ENCODE measurements around the gene ARHGAP5.
"Not testable (repeated sequence)": the region's sequence is repeated elsewhere in the genome, so short reads cannot be mapped to it uniquely, and the experiment has no call there.

The ARHGAP5 gene

GRCh38 chr14:32131689-32132088 is 54.6 kb downstream of the ARHGAP5 start:
- H3K27ac ChIP-seq (ENCODE audit: low read depth, low read length), result not testable (repeated sequence)

GRCh38 chr14:32134448-32135097 is 57.5 kb downstream of the ARHGAP5 start:
- no peaks in the 10 kb centered on the region for H3K27me3 ChIP-seq (ENCODE audit: control insufficient read depth, insufficient read depth, low read length)
- no peak overlapping the region for H3K27ac ChIP-seq (ENCODE audit: low read depth, low read length)
- H3K36me3 ChIP-seq (ENCODE audit: control insufficient read depth, insufficient read depth, low read length), result no peaks in the 10 kb centered on the region
- no peak overlapping the region for H3K9ac ChIP-seq (ENCODE audit: low read length)
- no peak overlapping the region for H3K4me3 ChIP-seq (ENCODE audit: low read length)
- no peaks in the 10 kb centered on the region for H3K4me1 ChIP-seq (ENCODE audit: control insufficient read depth, insufficient read depth, low read length)

More at GRCh38 chr14:32131689-32132088, 54.6 kb downstream of the ARHGAP5 start:
- H3K36me3 ChIP-seq (ENCODE audit: control insufficient read depth, insufficient read depth, low read length); H3K27me3 ChIP-seq (ENCODE audit: control insufficient read depth, insufficient read depth, low read length); H3K9ac ChIP-seq (ENCODE audit: low read length); H3K4me1 ChIP-seq (ENCODE audit: control insufficient read depth, insufficient read depth, low read length); H3K4me3 ChIP-seq (ENCODE audit: low read length): not testable (repeated sequence)

DNA sequence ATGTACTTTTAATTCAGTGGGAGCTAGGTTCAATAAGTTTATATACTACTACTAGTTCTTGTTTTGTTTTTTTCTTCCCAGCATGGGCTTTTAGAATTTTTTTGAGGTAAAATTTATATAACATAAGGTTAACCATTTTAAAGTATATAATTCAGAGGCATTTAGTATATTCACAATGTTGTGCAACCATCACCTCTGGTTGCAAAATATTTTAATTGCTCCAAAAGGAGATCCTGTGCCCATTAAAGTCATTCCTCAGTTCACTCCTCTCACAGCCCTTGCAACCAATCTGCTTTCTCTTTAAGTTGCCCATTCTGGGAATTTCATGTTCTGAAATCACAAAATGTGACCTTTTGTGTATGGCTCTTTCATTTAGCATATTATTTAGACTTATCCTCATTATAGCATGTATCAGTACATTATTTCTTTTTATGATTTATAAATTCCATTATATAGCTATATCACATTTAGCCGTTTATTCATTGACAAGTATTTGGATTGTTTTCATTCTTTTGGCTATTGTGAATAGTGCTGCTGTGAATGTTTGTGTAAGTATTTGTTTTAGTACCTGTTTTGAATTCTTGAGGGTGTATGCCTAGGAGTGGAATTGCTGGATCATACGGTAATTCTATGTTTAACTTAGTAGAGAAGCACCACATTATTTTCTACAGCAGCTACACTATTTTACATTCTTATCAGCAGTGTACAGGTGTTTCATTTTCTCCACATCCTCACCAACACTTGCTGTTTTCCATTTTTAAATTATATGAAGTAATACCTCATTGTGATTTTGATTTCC is 59.1 kb downstream of the ARHGAP5 start:
- Histone ChIP-seq H3K27me3 (ENCODE audit: control insufficient read depth, insufficient read depth, low read length) (no peaks in the 10 kb centered on the region), H3K4me1 (ENCODE audit: control insufficient read depth, insufficient read depth, low read length) (no peaks in the 10 kb centered on the region), H3K27ac (ENCODE audit: low read depth, low read length) (no peak overlapping the region), H3K4me3 (ENCODE audit: low read length) (no peak overlapping the region), H3K36me3 (ENCODE audit: control insufficient read depth, insufficient read depth, low read length) (no peaks in the 10 kb centered on the region), H3K9ac (ENCODE audit: low read length) (no peak overlapping the region)

- H3K27ac ChIP-seq (ENCODE audit: low read depth, low read length), result no peak overlapping the region
- H3K36me3 ChIP-seq (ENCODE audit: control insufficient read depth, insufficient read depth, low read length), result no peaks in the 10 kb centered on the region
Observed at GRCh38 chr14:32137313-32137712, 60.2 kb downstream of the ARHGAP5 start.

GRCh38 chr14:32137892-32138291 is 60.8 kb downstream of the ARHGAP5 start:
- no peaks in the 10 kb centered on the region for H3K4me1 ChIP-seq (ENCODE audit: control insufficient read depth, insufficient read depth, low read length)
- no peak overlapping the region for H3K4me3 ChIP-seq (ENCODE audit: low read length)

More at GRCh38 chr14:32137313-32137712, 60.2 kb downstream of the ARHGAP5 start:
- H3K9ac ChIP-seq (ENCODE audit: low read length), result no peak overlapping the region
- H3K27me3 ChIP-seq (ENCODE audit: control insufficient read depth, insufficient read depth, low read length), result no peaks in the 10 kb centered on the region
- no peaks in the 10 kb centered on the region for H3K4me1 ChIP-seq (ENCODE audit: control insufficient read depth, insufficient read depth, low read length)
- H3K4me3 ChIP-seq (ENCODE audit: low read length), result no peak overlapping the region

GRCh38 chr14:32142341-32142740 is 65.2 kb downstream of the ARHGAP5 start:
- Histone ChIP-seq H3K27ac (ENCODE audit: low read depth, low read length) (no peak overlapping the region), H3K4me3 (ENCODE audit: low read length) (no peak overlapping the region), H3K4me1 (ENCODE audit: control insufficient read depth, insufficient read depth, low read length) (no peaks in the 10 kb centered on the region), H3K9ac (ENCODE audit: low read length) (no peak overlapping the region), H3K36me3 (ENCODE audit: control insufficient read depth, insufficient read depth, low read length) (no peaks in the 10 kb centered on the region), H3K27me3 (ENCODE audit: control insufficient read depth, insufficient read depth, low read length) (no peaks in the 10 kb centered on the region)

More at GRCh38 chr14:32137892-32138291, 60.8 kb downstream of the ARHGAP5 start:
- no peak overlapping the region for H3K9ac ChIP-seq (ENCODE audit: low read length)
- no peak overlapping the region for H3K27ac ChIP-seq (ENCODE audit: low read depth, low read length)
- no peaks in the 10 kb centered on the region for H3K27me3 ChIP-seq (ENCODE audit: control insufficient read depth, insufficient read depth, low read length)
- no peaks in the 10 kb centered on the region for H3K36me3 ChIP-seq (ENCODE audit: control insufficient read depth, insufficient read depth, low read length)

DNA sequence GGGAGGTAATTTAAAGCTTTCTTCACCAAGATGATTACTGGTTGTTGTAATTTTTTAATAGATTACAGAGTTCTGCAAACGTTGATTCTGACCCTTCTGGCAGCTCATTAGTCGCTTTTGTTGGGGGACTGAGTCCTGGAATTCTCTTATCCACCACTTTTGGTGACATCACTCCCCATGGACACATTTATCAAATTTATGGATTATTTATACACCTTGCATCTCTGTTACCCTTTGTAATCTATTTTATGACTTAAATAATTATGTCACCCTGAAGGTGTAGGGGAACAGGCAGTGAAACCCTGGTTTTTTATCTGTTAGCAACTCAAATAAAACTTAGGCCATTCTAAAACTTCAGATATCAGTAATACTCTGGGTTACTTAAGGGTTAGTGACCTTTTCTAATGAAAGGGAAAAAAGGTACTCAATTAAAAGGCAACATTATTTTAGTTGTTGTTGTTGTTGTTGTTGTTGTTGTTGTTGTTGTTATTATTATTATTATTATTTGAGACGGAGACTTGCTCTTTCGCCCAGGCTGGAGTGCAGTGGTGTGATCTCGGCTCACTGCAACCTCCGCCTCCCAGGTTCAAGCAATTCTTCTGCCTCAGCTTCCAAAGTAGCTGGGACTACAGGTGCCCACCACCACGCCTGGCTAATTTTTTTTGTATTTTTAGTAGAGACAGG is 65.8 kb downstream of the ARHGAP5 start:
- no peaks in the 10 kb centered on the region for H3K36me3 ChIP-seq (ENCODE audit: control insufficient read depth, insufficient read depth, low read length)
- H3K27me3 ChIP-seq (ENCODE audit: control insufficient read depth, insufficient read depth, low read length), result no peaks in the 10 kb centered on the region
- H3K4me3 ChIP-seq (ENCODE audit: low read length), result no peak overlapping the region
- H3K4me1 ChIP-seq (ENCODE audit: control insufficient read depth, insufficient read depth, low read length), result no peaks in the 10 kb centered on the region
- H3K9ac ChIP-seq (ENCODE audit: low read length), result no peak overlapping the region
- H3K27ac ChIP-seq (ENCODE audit: low read depth, low read length), result no peak overlapping the region

GRCh38 chr14:32150392-32150791 is 73.3 kb downstream of the ARHGAP5 start:
- H3K9ac ChIP-seq (ENCODE audit: low read length), result no peak overlapping the region
- peaks cover 5% of the 10 kb centered on the region for H3K36me3 ChIP-seq (ENCODE audit: control insufficient read depth, insufficient read depth, low read length)
- no peaks in the 10 kb centered on the region for H3K27me3 ChIP-seq (ENCODE audit: control insufficient read depth, insufficient read depth, low read length)
- no peaks in the 10 kb centered on the region for H3K4me1 ChIP-seq (ENCODE audit: control insufficient read depth, insufficient read depth, low read length)
- H3K4me3 ChIP-seq (ENCODE audit: low read length), result no peak overlapping the region
- H3K27ac ChIP-seq (ENCODE audit: low read depth, low read length), result no peak overlapping the region

DNA sequence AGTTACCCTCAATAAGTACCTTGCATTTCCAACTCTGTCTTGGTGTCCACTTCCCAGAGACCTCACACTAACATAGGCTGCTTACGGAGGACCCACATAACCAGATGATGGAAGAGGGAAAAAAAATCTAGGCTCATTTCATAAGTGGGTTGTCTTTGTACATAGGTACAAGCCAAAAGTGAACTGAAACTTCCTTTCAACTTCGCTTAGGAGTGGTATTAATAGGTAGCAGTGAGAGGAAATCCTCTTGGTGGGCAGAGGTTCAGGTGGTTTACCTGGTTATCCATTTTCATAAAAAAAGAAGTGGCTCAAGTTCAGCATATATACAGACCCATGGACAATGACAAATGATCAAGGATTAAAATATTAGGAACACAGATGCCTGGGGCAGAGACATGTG is 88.9 kb downstream of the ARHGAP5 start:
- Histone ChIP-seq H3K4me1 (ENCODE audit: control insufficient read depth, insufficient read depth, low read length) (no peaks in the 10 kb centered on the region), H3K9ac (ENCODE audit: low read length) (no peak overlapping the region), H3K36me3 (ENCODE audit: control insufficient read depth, insufficient read depth, low read length) (no peaks in the 10 kb centered on the region), H3K27me3 (ENCODE audit: control insufficient read depth, insufficient read depth, low read length) (no peaks in the 10 kb centered on the region), H3K4me3 (ENCODE audit: low read length) (no peak overlapping the region), H3K27ac (ENCODE audit: low read depth, low read length) (no peak overlapping the region)

DNA sequence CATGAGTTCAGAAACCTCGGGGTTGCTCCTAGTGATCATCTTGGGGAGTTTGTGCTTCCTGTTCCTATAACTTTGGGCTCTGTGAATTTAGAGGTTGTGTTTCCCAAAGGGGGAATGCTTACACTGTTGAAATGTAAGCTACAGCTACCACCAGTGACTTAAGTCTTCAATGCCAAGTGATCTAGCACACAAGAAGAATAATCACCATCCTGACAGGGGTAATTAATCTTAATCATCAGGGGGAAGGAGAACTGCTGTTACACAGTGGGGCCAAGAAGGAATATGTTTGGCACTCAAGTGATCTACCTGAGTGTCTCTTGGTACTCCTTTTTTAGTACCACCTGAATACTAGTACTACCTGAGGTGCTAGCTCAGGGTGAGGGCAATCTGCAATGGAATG is 89.8 kb downstream of the ARHGAP5 start:
- no peak overlapping the region for H3K4me3 ChIP-seq (ENCODE audit: low read length)
- no peaks in the 10 kb centered on the region for H3K36me3 ChIP-seq (ENCODE audit: control insufficient read depth, insufficient read depth, low read length)
- no peak overlapping the region for H3K9ac ChIP-seq (ENCODE audit: low read length)
- H3K27ac ChIP-seq (ENCODE audit: low read depth, low read length), result no peak overlapping the region
- H3K4me1 ChIP-seq (ENCODE audit: control insufficient read depth, insufficient read depth, low read length), result no peaks in the 10 kb centered on the region
- no peaks in the 10 kb centered on the region for H3K27me3 ChIP-seq (ENCODE audit: control insufficient read depth, insufficient read depth, low read length)

GRCh38 chr14:32167907-32168306 is 90.8 kb downstream of the ARHGAP5 start:
- Histone ChIP-seq H3K4me3 (ENCODE audit: low read length) (no peak overlapping the region), H3K4me1 (ENCODE audit: control insufficient read depth, insufficient read depth, low read length) (no peaks in the 10 kb centered on the region), H3K27ac (ENCODE audit: low read depth, low read length) (no peak overlapping the region), H3K9ac (ENCODE audit: low read length) (no peak overlapping the region), H3K27me3 (ENCODE audit: control insufficient read depth, insufficient read depth, low read length) (no peaks in the 10 kb centered on the region), H3K36me3 (ENCODE audit: control insufficient read depth, insufficient read depth, low read length) (no peaks in the 10 kb centered on the region)

- no peak overlapping the region for H3K9ac ChIP-seq (ENCODE audit: low read length)
- H3K4me1 ChIP-seq (ENCODE audit: control insufficient read depth, insufficient read depth, low read length), result no peaks in the 10 kb centered on the region
- no peaks in the 10 kb centered on the region for H3K27me3 ChIP-seq (ENCODE audit: control insufficient read depth, insufficient read depth, low read length)
- H3K27ac ChIP-seq (ENCODE audit: low read depth, low read length), result no peak overlapping the region
- H3K36me3 ChIP-seq (ENCODE audit: control insufficient read depth, insufficient read depth, low read length), result no peaks in the 10 kb centered on the region
- H3K4me3 ChIP-seq (ENCODE audit: low read length), result no peak overlapping the region
Observed at GRCh38 chr14:32169191-32169590, 92.1 kb downstream of the ARHGAP5 start.
